Left lobe of liver (tissue), 2 donors: Measurements from ENCODE around the gene TMIGD2. TPM values are rescaled to one million over a fixed set of nuclear protein-coding genes. Genes with fewer than 3 reads are reported as not detected.
"Not testable (repeated sequence)": the region's sequence is repeated elsewhere in the genome, so short reads cannot be mapped to it uniquely, and the experiment has no call there.

Experiments used
- ATAC-seq: fragments of 200-7000 bp; cut with Tn5 transposase; one replicate; pipeline ENCODE4 v1.9.1; 2020; ENCODE audit warnings: mild to moderate bottlenecking, moderate library complexity
- DNase-seq: peaks from one replicate; pipeline ENCODE4 v3.0.0-alpha.2; 2020; ENCODE audit warnings: low spot score
- total RNA-seq: library from RNA; stranded (reverse); gene quantifications from one replicate; pipeline ENCODE4 v1.2.1, GENCODE V29; 2021
- donor health status: DM: no; HTN: no; CAD: no; lungs with moderate emphysema.
- donor health status: DM: no; HTN: yes; CAD: no.

The TMIGD2 gene
- total RNA-seq, 1 donor from 2014 or later = 0.25 TPM

- ATAC-seq (no peak), DNase-seq (no peak)
These were observed 4.0 kb downstream of the TMIGD2 start for GRCh38 chr19:4297901-4298809.

GRCh38 chr19:4295972-4296771 is 6.0 kb downstream of the TMIGD2 start:
- DNase-seq = no peak
- ATAC-seq = no peak

GRCh38 chr19:4294389-4294788 is 7.8 kb downstream of the TMIGD2 start:
- DNase-seq = no peak
- no peak for ATAC-seq

- ATAC-seq (no peak), DNase-seq (no peak)
These were observed 9.7 kb downstream of the TMIGD2 start for GRCh38 chr19:4292515-4292914.

DNA sequence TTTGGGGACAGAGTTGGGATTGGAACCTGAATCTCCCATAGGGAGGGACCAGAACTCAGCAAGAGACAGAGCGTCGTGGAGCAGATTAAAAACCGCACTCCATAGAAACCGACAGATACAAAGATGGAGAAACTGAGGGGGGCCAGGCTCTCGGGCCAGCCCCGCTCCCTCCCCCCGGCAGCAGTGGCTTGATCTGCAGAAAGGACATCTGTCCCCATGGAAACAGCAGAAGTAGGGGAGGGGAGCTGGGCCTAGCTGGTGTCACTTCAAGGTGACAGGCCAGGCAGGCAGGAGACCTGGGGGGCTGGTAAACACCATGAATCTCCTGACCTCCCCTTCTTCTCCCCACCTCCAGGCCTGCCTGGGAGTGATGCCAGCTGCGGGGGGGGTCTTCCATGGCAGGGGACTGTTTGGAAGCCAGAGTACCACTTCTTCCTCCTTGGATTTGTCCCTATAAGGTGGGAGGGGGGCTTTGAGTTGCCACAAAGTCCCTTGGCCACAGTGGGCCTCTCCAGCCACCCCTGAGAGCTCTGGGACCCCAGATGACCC is 10.9 kb downstream of the TMIGD2 start:
- DNase-seq = no peak
- no peak for ATAC-seq

DNA sequence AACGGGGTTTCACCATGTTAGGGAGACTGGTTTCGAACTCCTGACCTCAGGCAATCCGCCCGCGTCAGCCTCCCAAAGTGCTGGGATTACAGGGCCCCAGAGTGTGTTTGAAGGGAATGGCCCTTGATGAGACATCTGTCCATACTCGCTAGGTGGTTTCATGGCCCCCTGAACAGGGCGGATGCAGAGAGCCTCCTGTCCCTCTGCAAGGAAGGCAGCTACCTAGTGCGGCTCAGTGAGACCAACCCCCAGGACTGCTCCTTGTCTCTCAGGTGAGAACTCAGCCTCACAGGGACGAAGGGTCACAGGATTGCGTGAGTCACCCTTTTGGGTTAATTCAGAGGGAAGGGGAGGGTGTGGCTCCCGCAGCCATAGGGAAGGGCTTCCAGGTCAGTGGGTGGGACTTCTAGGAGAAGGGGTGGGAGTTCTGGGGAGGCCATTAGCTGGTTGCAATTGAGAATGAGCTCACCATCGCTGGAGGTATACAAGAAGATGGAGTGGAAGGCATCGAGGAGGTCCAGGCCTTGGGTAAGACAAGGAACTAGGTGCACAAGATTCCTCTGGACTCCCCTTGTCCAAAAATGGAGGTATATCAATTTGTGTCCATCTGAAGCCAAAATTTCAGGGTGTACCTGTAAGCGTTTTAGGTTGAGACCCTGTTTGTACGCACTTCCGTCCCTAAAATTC is 14.0 kb downstream of the TMIGD2 start:
- ATAC-seq = no peak
- DNase-seq = no peak

DNA sequence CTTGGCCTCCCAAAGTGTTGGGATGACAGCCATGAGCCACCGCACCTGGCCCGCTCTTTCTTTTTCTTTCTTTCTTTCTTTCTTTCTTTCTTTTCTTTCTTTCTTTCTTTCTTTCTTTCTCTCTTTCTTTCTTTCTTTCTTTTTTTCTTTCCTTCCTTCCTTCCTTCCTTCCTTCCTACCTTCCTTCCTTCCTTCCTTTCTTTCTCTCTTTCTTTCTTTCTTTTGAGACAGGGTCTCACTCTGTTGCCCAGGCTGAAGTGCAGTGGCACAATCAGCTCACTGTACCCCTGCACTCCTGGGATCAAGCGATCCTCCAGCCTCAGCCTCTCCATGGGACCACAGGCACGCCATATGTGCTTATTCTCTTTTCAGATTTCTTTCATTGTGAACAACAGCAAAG is 16.0 kb downstream of the TMIGD2 start:
- ATAC-seq = not testable (repeated sequence)

DNA sequence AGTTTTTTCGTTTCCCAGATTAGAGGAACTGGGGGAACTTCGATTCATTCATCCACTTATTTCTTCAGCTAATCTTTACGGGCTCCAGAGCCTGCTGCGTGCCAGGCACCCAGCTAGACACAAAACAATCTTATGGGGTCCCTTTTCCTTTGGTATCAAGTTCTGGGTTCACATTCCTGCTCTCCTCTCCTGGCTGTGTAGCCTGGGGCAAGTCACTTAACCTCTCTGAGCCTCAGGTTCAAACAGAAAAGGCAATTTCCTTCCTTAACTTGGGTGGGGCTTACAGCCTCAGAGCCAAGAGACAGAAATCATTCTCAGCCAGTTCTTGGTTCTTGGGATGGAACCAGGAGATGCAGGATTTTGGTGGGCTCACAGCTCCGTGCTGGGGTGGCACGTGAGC is 17.2 kb downstream of the TMIGD2 start:
- no peak for ATAC-seq

More for the DNA sequence above, 16.0 kb downstream of the TMIGD2 start:
- DNase-seq = not testable (repeated sequence)

GRCh38 chr19:4284176-4284958 is 17.8 kb downstream of the TMIGD2 start:
- DNase-seq = peak; percentile 92
- ATAC-seq = peak; percentile 98

More for the DNA sequence above, 17.2 kb downstream of the TMIGD2 start:
- DNase-seq = no peak

GRCh38 chr19:4279530-4280422 is 22.4 kb downstream of the TMIGD2 start:
- ATAC-seq (no peak), DNase-seq (no peak)

DNA sequence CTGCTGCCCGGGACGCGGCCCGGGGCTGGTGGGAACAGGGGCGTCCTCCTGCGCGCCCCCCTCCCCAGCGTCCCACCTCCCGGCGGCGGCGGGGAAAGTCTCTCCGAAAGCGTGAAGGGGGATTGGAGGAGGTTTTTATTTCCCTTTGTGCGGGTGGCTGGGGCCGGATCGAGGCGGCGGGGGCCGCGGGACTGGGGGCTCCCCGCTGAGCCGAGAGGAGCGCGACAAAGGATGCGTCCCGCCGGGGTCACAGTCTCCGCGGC is 23.0 kb downstream of the TMIGD2 start:
- ATAC-seq (no peak), DNase-seq (no peak)

DNA sequence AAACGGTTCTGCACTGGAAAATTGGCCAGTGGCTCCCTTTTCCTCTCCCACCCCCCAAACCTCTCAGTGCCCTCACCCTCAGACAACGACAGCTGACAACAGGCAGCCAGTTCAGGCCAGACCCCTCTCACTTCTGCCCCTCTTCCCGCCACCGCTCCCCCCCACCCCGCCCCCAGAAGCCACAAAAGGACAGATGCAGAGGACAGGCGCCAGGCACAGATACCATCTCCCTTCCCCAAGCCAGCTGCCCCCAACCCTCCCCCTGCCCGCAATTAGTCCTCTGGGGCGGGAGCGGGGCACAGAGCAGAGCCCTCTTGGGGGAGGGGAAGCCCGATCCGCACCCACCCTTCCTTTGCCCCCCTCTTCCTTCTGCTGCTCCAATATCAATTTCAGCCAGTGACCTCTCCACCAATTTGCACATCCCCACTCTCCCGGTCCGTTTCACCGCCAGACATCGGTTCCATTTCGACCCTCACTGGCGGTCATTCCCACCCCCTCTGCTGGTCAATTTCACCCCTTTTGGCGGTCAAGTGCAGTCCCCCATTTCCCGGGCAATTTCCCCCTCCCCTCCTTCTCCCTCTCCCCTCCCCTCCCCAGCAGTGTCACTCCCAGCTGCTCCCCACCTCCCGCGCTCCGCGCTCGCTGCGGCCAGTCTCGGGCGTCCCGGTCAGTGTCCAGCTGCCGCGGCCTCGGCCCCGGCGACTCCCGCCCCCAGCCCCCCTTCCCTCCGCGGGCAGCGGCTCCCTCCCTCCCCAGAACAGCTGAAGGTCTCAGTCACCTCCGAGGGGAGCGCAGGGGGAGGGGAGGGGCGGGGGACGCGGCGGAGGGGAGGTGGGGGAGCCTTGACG is 23.5 kb downstream of the TMIGD2 start, which contains the start of gene SHD:
Gene SHD (plus strand): TSS at position 848 of the 848 bp plus-strand sequence. CDS start 798 bp downstream, outside the sequence.
- DNase-seq = no peak

DNA sequence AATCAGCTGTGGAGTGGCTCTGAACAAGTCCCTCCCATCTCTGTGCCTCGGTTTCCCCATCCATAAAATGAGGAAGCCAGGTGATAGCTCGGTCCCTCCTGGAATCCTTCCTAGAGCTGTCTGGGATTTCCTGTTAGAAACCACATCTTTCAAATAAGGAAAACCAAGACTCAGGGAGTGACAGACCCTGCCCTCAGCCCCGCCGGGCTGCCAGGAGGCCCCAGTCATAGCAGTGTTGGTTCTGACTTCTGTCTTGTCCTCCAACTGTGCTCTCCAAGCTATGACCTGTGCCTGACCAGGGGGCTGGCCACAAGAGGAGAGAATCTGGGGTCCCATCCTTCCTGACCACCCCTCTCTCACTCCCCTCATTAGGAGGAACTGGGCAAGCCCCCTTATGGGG is 24.2 kb downstream of the TMIGD2 start:
- no peak for ATAC-seq
- no peak for DNase-seq

More for the DNA sequence above, 23.5 kb downstream of the TMIGD2 start, which contains the start of gene SHD:
- ATAC-seq = peak; percentile 60

DNA sequence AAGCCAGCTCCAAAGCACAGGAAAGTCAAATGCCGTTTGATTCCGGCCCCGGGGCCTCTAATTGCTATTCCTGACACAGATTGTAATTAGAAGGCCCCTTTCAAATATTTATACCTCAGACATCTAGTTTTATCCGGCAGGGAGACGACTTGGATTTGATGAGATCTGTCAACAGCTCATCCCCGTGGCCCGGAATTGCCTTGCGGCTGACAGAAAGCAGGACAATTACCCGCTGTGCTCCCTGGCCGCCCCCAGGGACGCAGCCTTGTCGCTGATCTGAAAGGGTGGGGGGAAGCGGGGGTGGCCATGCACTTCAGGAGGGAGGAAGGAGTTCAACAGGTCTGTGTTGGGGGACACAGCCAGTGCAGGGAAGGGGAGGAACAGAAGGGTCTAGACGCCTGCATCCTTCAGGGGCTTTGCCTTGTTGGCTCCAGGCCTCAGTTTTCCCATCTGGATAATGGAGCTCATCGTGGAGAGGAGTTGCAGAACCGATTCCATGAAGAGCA is 24.9 kb downstream of the TMIGD2 start:
- DNase-seq = no peak
- no peak for ATAC-seq

- peak; percentile 65 for ATAC-seq
- not testable (repeated sequence) for DNase-seq
These were observed 27.9 kb downstream of the TMIGD2 start for GRCh38 chr19:4274321-4274686.

DNA sequence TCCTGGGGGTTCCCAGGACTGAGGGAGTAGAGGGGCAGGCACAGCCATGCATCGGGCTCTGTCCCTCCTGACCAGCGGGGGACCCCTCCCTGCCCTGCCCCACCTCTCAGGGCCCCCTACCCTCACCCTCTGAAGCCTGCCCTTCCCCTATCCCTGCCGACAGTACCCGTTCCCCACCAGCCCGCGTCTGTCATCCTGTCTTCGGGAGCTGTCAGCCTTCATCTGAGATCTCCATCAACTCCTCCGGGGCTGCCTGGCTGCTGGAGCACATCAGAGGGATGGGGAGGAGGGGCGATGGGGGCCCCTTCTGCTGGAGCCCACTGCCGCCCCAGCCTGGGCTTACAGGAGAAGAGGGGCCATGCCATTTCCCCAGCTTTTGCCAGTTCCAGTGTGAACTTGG is 29.3 kb downstream of the TMIGD2 start:
- no peak for ATAC-seq
- DNase-seq = no peak

GRCh38 chr19:4268816-4269430 is 33.3 kb downstream of the TMIGD2 start:
- DNase-seq = no peak
- ATAC-seq = peak; percentile 53
